Dendritic cell treated with granulocyte-macrophage colony-stimulating factor and Interleukin-4, amounts not matched to agents 40 ng/mL and 50 ng/mL, for 4 days (primary cell): ENCODE data around the gene AHRR.

Experiments
- H3K27ac Mint-ChIP-seq: one replicate; pipeline ENCODE4 v1.8.0; 2022; ENCODE audit warnings: mild to moderate bottlenecking, mixed read lengths
- H3K27me3 Mint-ChIP-seq: one replicate; pipeline ENCODE4 v1.8.0; 2022; ENCODE audit warnings: mild to moderate bottlenecking, mixed read lengths
- H3K36me3 Mint-ChIP-seq: one replicate; pipeline ENCODE4 v1.8.0; 2022; ENCODE audit warnings: low read depth, mixed read lengths
- H3K4me1 Mint-ChIP-seq: one replicate; pipeline ENCODE4 v1.8.0; 2022; ENCODE audit warnings: low read depth, mixed read lengths
- H3K4me3 Mint-ChIP-seq: one replicate; pipeline ENCODE4 v1.8.0; 2022; ENCODE audit warnings: mild to moderate bottlenecking, moderate library complexity, mixed read lengths
- H3K9me3 Mint-ChIP-seq: one replicate; pipeline ENCODE4 v1.8.0; 2022; ENCODE audit warnings: mixed read lengths
- intact Hi-C: fragments of 100-400 bp; cut with micrococcal nuclease; formaldehyde crosslinking; loops from one replicate; pipeline ENCODE4 v1.15.0; 2022

AHRR gene

GRCh38 chr5:334903-335739, 13.6 kb downstream of the AHRR start:
- Mint-ChIP-seq H3K27me3 (peaks cover 2% of the 10 kb centered on the region), H3K9me3 (no peaks in the 10 kb centered on the region), H3K27ac (peak overlapping the region; percentile 8), H3K4me1 (peaks cover 72% of the 10 kb centered on the region), H3K4me3 (no peak overlapping the region), H3K36me3 (peaks cover 53% of the 10 kb centered on the region)
- intact Hi-C loops = no loop called here

GRCh38 chr5:335740-336038, 14.2 kb downstream of the AHRR start:
- intact Hi-C loops = no loop called here
- peaks cover 69% of the 10 kb centered on the region for H3K4me1 Mint-ChIP-seq
- H3K27me3 Mint-ChIP-seq = peaks cover 2% of the 10 kb centered on the region

GRCh38 chr5:337563-338130, 16.1 kb downstream of the AHRR start:
- peaks cover 57% of the 10 kb centered on the region for H3K36me3 Mint-ChIP-seq
- H3K9me3 Mint-ChIP-seq = peaks cover 3% of the 10 kb centered on the region
- no peak overlapping the region for H3K27ac Mint-ChIP-seq
- H3K27me3 Mint-ChIP-seq = peaks cover 3% of the 10 kb centered on the region
- peaks cover 73% of the 10 kb centered on the region for H3K4me1 Mint-ChIP-seq
- no peak overlapping the region for H3K4me3 Mint-ChIP-seq
- intact Hi-C loops = no loop called here

More at GRCh38 chr5:335740-336038, 14.2 kb downstream of the AHRR start:
- Mint-ChIP-seq H3K36me3 (peaks cover 51% of the 10 kb centered on the region), H3K9me3 (no peaks in the 10 kb centered on the region), H3K4me3 (no peak overlapping the region), H3K27ac (no peak overlapping the region)

GRCh38 chr5:342501-343460, 21.3 kb downstream of the AHRR start:
- Mint-ChIP-seq H3K27ac (peak overlapping the region; percentile 79), H3K36me3 (peaks cover 76% of the 10 kb centered on the region), H3K27me3 (peaks cover 1% of the 10 kb centered on the region), H3K9me3 (peaks cover 8% of the 10 kb centered on the region), H3K4me3 (peak overlapping the region; percentile 82), H3K4me1 (peaks cover 71% of the 10 kb centered on the region)
- intact Hi-C loops = loop anchor here (2.0 kb wide), 1 partner anchor 20 kb away; no protein-coding TSS in a partner anchor

GRCh38 chr5:343461-344401, 22.2 kb downstream of the AHRR start:
- Mint-ChIP-seq H3K4me3 (peak overlapping the region; percentile 82), H3K9me3 (peaks cover 8% of the 10 kb centered on the region), H3K27ac (peak overlapping the region; percentile 79), H3K27me3 (peaks cover 3% of the 10 kb centered on the region), H3K4me1 (peaks cover 71% of the 10 kb centered on the region), H3K36me3 (peaks cover 85% of the 10 kb centered on the region)
- intact Hi-C loops = loop anchor here (2.0 kb wide), 1 partner anchor 21 kb away; no protein-coding TSS in a partner anchor

- Mint-ChIP-seq H3K27ac (peak overlapping the region; percentile 79), H3K27me3 (peaks cover 3% of the 10 kb centered on the region), H3K9me3 (peaks cover 8% of the 10 kb centered on the region), H3K4me3 (peak overlapping the region; percentile 42), H3K36me3 (peaks cover 90% of the 10 kb centered on the region), H3K4me1 (peaks cover 76% of the 10 kb centered on the region)
- intact Hi-C loops = no loop called here
These were observed 23.2 kb downstream of the AHRR start for GRCh38 chr5:344668-345067.

GRCh38 chr5:345404-346195, 24.1 kb downstream of the AHRR start:
- Mint-ChIP-seq H3K4me3 (no peak overlapping the region), H3K27me3 (peaks cover 4% of the 10 kb centered on the region), H3K27ac (peak overlapping the region; percentile 79), H3K9me3 (peaks cover 8% of the 10 kb centered on the region), H3K4me1 (peaks cover 78% of the 10 kb centered on the region), H3K36me3 (peaks cover 91% of the 10 kb centered on the region)
- intact Hi-C loops = no loop called here

- Mint-ChIP-seq H3K36me3 (peaks cover 93% of the 10 kb centered on the region), H3K27me3 (peaks cover 4% of the 10 kb centered on the region), H3K27ac (peak overlapping the region; percentile 79), H3K4me1 (peaks cover 73% of the 10 kb centered on the region), H3K4me3 (no peak overlapping the region), H3K9me3 (peaks cover 8% of the 10 kb centered on the region)
- intact Hi-C loops = no loop called here
These were observed 24.9 kb downstream of the AHRR start for GRCh38 chr5:346229-346935.

GRCh38 chr5:347712-348284, 26.3 kb downstream of the AHRR start:
- peaks cover 61% of the 10 kb centered on the region for H3K4me1 Mint-ChIP-seq
- H3K36me3 Mint-ChIP-seq = peaks cover 91% of the 10 kb centered on the region
- no peak overlapping the region for H3K4me3 Mint-ChIP-seq
- H3K27me3 Mint-ChIP-seq = peaks cover 3% of the 10 kb centered on the region
- peaks cover 4% of the 10 kb centered on the region for H3K9me3 Mint-ChIP-seq
- H3K27ac Mint-ChIP-seq = no peak overlapping the region
- intact Hi-C loops = no loop called here

GRCh38 chr5:348726-349125, 27.2 kb downstream of the AHRR start:
- H3K36me3 Mint-ChIP-seq = peaks cover 91% of the 10 kb centered on the region
- peaks cover 55% of the 10 kb centered on the region for H3K4me1 Mint-ChIP-seq
- intact Hi-C loops = no loop called here
- no peaks in the 10 kb centered on the region for H3K9me3 Mint-ChIP-seq
- no peak overlapping the region for H3K4me3 Mint-ChIP-seq
- H3K27ac Mint-ChIP-seq = no peak overlapping the region
- H3K27me3 Mint-ChIP-seq = peaks cover 3% of the 10 kb centered on the region

GRCh38 chr5:350355-350754, 28.8 kb downstream of the AHRR start:
- peaks cover 94% of the 10 kb centered on the region for H3K36me3 Mint-ChIP-seq
- H3K27ac Mint-ChIP-seq = peak overlapping the region; percentile 4
- intact Hi-C loops = no loop called here
- H3K4me3 Mint-ChIP-seq = no peak overlapping the region
- H3K9me3 Mint-ChIP-seq = no peaks in the 10 kb centered on the region
- peaks cover 3% of the 10 kb centered on the region for H3K27me3 Mint-ChIP-seq
- H3K4me1 Mint-ChIP-seq = peaks cover 56% of the 10 kb centered on the region
